ENCODE data around the gene LUZP4.
"Not testable (repeated sequence)": the region's sequence is repeated elsewhere in the genome, so short reads cannot be mapped to it uniquely, and the experiment has no call there.

The LUZP4 gene

GRCh38 chrX:115289465-115289864 lies at the start of gene LUZP4:
Gene LUZP4, plus strand, starts transcription at chrX:115289715. Its CDS starts 45 bp downstream, at chrX:115289760.
- DNase-seq = no peak

- no peak for DNase-seq
Observed at GRCh38 chrX:115251458-115252233, 37.9 kb upstream of the LUZP4 start.

- DNase-seq = no peak
Observed at GRCh38 chrX:115255003-115255402, 34.5 kb upstream of the LUZP4 start.

- DNase-seq = no peak
Observed at GRCh38 chrX:115257711-115258110, 31.8 kb upstream of the LUZP4 start.

GRCh38 chrX:115259238-115259875 lies 30.2 kb upstream of the LUZP4 start:
- DNase-seq = no peak

GRCh38 chrX:115260330-115260729 lies 29.2 kb upstream of the LUZP4 start:
- no peak for DNase-seq

GRCh38 chrX:115261148-115261547 lies 28.4 kb upstream of the LUZP4 start:
- DNase-seq = no peak

- no peak for DNase-seq
Observed at GRCh38 chrX:115264009-115264408, 25.5 kb upstream of the LUZP4 start.

- no peak for DNase-seq
Observed at GRCh38 chrX:115266300-115266699, 23.2 kb upstream of the LUZP4 start.

GRCh38 chrX:115268421-115268820 lies 21.1 kb upstream of the LUZP4 start:
- DNase-seq = no peak

GRCh38 chrX:115269051-115269683 lies 20.3 kb upstream of the LUZP4 start:
- no peak for DNase-seq

- DNase-seq = no peak
Observed at GRCh38 chrX:115284877-115285276, 4.6 kb upstream of the LUZP4 start.

- no peak for DNase-seq
Observed at GRCh38 chrX:115297189-115297588, 7.7 kb downstream of the LUZP4 start.

- no peak for DNase-seq
Observed at GRCh38 chrX:115311139-115311538, 21.6 kb downstream of the LUZP4 start.

- DNase-seq = no peak
Observed at GRCh38 chrX:115311601-115312001, 22.1 kb downstream of the LUZP4 start.

- no peak for DNase-seq
Observed at GRCh38 chrX:115318139-115318538, 28.6 kb downstream of the LUZP4 start.

- DNase-seq = no peak
Observed at GRCh38 chrX:115322375-115322774, 32.9 kb downstream of the LUZP4 start.

- DNase-seq = no peak
Observed at GRCh38 chrX:115324194-115324593, 34.7 kb downstream of the LUZP4 start.

GRCh38 chrX:115329282-115329681 lies 39.8 kb downstream of the LUZP4 start:
- DNase-seq = not testable (repeated sequence)

- DNase-seq = peak; percentile 53
Observed at GRCh38 chrX:115330498-115331168, 41.1 kb downstream of the LUZP4 start.

GRCh38 chrX:115332832-115333231 lies 43.3 kb downstream of the LUZP4 start:
- no peak for DNase-seq

GRCh38 chrX:115333446-115333845 lies 43.9 kb downstream of the LUZP4 start:
- DNase-seq = no peak

- no peak for DNase-seq
Observed at GRCh38 chrX:115337491-115338144, 48.1 kb downstream of the LUZP4 start.
